G401 (cell line): ENCODE measurements around the gene ANKS1A. TPM values are rescaled to one million over a fixed set of nuclear protein-coding genes. Genes with fewer than 3 reads are reported as not detected.

ENCODE experiments used
- DNase-seq: peaks from one replicate; pipeline ENCODE4 v3.0.0-alpha.2; 2015; ENCODE audit warnings: low spot score
- in situ Hi-C: cut with HindIII; loops from 2 replicates; pipeline ENCODE4 v1.10.0; 2016; ENCODE audit warnings: low sequenced_read_pairs, mixed read lengths
- total RNA-seq: library from RNA; depleted of rRNA; stranded (reverse); fragments of >200 nt; shearing (Covaris generic); gene quantifications from 2 replicates; pipeline ENCODE4 v1.2.3, GENCODE V29; 2014

The ANKS1A gene
- total RNA-seq, 1 experiment from 2014 or later = 14.2 TPM

- no peak for DNase-seq
- in situ Hi-C loops = no loop called here
These were observed 196.6 kb downstream of the ANKS1A start for GRCh38 chr6:35085359-35086281.

- in situ Hi-C loops = no loop called here
- no peak for DNase-seq
These were observed 197.2 kb downstream of the ANKS1A start for GRCh38 chr6:35086282-35086632.

GRCh38 chr6:35086636-35087360 is 197.7 kb downstream of the ANKS1A start:
- DNase-seq = no peak

GRCh38 chr6:35087361-35088280 is 198.6 kb downstream of the ANKS1A start:
- in situ Hi-C loops = no loop called here
- DNase-seq = no peak

More at GRCh38 chr6:35086636-35087360, 197.7 kb downstream of the ANKS1A start:
- in situ Hi-C loops = no loop called here

- no peak for DNase-seq
These were observed 199.5 kb downstream of the ANKS1A start for GRCh38 chr6:35088281-35089215.

GRCh38 chr6:35089216-35089934 is 200.3 kb downstream of the ANKS1A start:
- no peak for DNase-seq
- in situ Hi-C loops = no loop called here

More at GRCh38 chr6:35088281-35089215, 199.5 kb downstream of the ANKS1A start:
- in situ Hi-C loops = no loop called here

- DNase-seq = no peak
- in situ Hi-C loops = no loop called here
These were observed 201.0 kb downstream of the ANKS1A start for GRCh38 chr6:35089935-35090505.

GRCh38 chr6:35090734-35091133 is 201.7 kb downstream of the ANKS1A start:
- no peak for DNase-seq
- in situ Hi-C loops = no loop called here

- in situ Hi-C loops = no loop called here
- no peak for DNase-seq
These were observed 202.5 kb downstream of the ANKS1A start for GRCh38 chr6:35091346-35092083.

GRCh38 chr6:35092362-35093117 is 203.5 kb downstream of the ANKS1A start:
- DNase-seq = no peak
- in situ Hi-C loops = no loop called here

- in situ Hi-C loops = no loop called here
- no peak for DNase-seq
These were observed 204.0 kb downstream of the ANKS1A start for GRCh38 chr6:35093118-35093445.

- no peak for DNase-seq
- in situ Hi-C loops = no loop called here
These were observed 204.7 kb downstream of the ANKS1A start for GRCh38 chr6:35093783-35094182.

GRCh38 chr6:35094183-35094582 is 205.1 kb downstream of the ANKS1A start:
- in situ Hi-C loops = no loop called here
- DNase-seq = no peak

- in situ Hi-C loops = no loop called here
- DNase-seq = peak; percentile 59
These were observed 207.2 kb downstream of the ANKS1A start for GRCh38 chr6:35096129-35096862.

GRCh38 chr6:35099116-35099515 is 210.1 kb downstream of the ANKS1A start:
- no peak for DNase-seq
- in situ Hi-C loops = no loop called here

GRCh38 chr6:35105078-35105477 is 216.0 kb downstream of the ANKS1A start:
- DNase-seq = no peak
- in situ Hi-C loops = no loop called here
